GM13976 (cell line): ENCODE results near the gene KRT7.
"Not testable (repeated sequence)": the region's sequence is repeated elsewhere in the genome, so short reads cannot be mapped to it uniquely, and the experiment has no call there.

ENCODE experiments used
- DNase-seq: peaks from one replicate; pipeline ENCODE4 v3.0.0; 2012; ENCODE audit warnings: low spot score
- in situ Hi-C: fragments of 300-500 bp; cut with MboI; formaldehyde crosslinking; loops from one replicate; pipeline ENCODE4 v1.12.0; 2022; ENCODE audit warnings: low sequenced_read_pairs, mixed read lengths, inconsistent platforms; ENCODE audit not compliant: unreplicated experiment
- TF ChIP-seq, protein P1 (sequence below): IDR thresholded peaks from 2 replicates; pipeline ENCODE4 v1.5.1; 2012; ENCODE audit warnings: borderline replicate concordance, mild to moderate bottlenecking; ENCODE audit not compliant: insufficient read depth; ENCODE audit errors: extremely low read depth, missing control alignments, control extremely low read depth

Gene KRT7

DNA sequence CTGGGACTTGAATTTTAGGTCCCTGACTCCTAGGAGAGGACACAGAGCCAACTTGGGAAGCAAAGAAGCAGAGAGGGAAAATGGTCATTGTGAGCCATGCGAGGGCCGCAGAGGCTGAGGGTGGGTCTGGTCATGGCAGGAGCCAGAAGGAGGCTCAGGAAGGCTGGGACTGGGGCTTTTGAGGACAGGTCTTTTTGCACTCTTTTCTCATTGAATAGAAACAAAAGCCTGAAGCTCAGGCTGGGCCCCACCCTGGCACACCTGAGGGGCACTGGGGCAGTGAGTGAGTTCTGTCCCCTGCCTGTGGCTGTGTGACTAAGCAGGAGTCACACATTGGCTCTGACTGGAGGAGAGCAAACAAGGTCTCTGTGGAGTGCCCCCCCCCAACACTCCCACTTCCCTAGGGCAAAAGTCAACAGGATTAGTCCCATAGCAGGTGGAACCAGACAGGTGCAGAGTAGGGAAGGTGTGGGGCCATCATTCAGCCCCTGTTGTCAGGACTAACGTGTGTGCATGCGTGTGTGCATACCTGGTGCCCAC is 2.8 kb downstream of the KRT7 start:
- in situ Hi-C loops = no loop called here
- DNase-seq = peak; percentile 10
- TF ChIP-seq, protein P1, sequence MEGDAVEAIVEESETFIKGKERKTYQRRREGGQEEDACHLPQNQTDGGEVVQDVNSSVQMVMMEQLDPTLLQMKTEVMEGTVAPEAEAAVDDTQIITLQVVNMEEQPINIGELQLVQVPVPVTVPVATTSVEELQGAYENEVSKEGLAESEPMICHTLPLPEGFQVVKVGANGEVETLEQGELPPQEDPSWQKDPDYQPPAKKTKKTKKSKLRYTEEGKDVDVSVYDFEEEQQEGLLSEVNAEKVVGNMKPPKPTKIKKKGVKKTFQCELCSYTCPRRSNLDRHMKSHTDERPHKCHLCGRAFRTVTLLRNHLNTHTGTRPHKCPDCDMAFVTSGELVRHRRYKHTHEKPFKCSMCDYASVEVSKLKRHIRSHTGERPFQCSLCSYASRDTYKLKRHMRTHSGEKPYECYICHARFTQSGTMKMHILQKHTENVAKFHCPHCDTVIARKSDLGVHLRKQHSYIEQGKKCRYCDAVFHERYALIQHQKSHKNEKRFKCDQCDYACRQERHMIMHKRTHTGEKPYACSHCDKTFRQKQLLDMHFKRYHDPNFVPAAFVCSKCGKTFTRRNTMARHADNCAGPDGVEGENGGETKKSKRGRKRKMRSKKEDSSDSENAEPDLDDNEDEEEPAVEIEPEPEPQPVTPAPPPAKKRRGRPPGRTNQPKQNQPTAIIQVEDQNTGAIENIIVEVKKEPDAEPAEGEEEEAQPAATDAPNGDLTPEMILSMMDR = no peak

DNA sequence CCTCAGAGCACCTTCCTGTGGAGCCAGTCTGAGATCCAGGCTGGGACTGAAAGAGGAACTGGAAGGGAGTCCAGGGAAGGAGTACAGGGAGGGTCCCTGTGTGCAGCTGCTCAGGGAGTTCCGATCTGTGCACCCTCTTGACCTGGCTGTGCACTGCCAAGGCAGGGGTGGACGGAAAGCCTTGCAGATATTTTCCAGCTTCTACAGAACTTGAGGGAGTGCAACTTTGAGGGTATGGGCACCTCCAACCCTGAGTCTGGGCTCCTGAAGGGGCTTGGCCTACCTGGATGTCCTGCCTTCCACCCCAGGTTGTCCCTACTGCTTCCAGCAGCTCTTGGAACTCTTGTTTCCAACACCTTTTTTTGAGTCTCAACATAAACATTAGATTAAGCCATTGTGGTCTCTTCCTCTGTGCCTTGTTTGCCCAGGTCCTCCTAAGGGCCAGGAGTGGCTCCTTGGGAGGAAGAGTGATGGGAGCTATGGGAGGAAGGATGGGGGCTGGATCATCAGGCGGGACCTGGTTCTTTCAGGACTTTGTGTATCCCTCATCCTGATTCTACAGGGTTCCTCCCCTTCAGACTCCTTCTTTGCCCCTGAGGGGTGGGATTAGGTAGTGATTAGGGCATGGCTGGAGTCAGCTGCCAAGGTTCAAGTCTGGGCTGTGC is 3.5 kb downstream of the KRT7 start:
- in situ Hi-C loops = no loop called here
- TF ChIP-seq, protein P1 = no peak
- DNase-seq = no peak

DNA sequence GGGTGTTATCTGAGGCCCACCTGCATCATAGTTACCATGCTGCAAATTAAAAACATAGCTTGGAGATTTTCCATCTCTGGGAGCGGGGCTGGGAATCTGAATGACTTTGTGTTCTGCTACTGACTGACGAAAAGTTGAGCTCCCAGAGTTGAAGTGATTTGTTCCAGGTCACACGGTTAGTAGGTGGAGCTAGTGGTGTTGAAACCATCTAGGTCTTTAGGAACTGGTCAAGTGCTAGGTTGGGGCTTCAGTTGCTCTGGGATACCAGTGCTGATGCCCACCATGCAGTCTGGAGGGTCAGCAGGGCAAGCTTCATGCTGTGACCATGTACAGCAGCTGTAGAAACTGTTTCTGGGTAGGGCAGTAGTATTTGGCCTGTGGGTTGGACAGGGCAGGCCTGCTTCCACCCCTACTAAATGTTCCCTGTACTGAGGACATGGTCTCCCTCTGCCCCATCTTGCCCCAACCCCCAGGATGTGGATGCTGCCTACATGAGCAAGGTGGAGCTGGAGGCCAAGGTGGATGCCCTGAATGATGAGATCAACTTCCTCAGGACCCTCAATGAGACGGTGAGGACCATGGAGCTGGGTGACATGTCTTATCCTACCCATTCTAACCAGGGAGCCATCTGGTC is 5.3 kb downstream of the KRT7 start:
- TF ChIP-seq, protein P1 = no peak

DNA sequence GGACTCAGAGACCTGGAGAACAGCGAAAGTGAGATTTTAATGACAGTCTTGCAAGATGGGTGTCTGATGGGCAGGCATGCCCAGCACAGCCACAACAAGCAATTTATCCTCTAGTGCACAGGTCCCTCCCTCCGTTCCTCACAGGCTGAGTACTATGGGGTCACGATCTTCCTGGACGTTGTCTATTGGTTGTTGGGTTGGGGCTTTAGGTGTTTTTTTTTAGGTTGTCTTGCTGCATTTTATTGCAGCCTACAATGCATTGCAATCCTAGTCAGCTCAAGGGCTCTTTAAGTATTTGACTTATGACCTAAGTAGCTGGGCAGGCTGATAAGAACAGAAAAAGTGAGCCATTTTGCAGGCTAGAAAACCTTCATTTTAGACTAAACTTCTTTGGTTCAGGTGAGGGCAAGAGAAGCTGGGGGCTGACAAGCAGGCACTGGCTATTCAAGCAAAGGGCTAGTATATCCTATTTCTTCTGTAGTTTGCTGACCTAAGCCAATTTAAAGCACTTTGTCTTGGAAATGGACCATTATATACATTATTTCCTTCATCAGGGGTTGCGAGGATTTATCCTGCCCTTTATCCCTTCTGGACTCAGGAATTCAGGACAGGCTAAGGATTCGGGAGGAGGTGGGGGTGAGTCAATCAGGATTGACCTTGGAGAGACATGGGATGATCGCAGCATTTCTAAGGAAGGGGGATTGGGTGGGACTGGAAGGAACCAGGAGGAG is 6.0 kb downstream of the KRT7 start:
- no peak for DNase-seq
- in situ Hi-C loops = no loop called here
- TF ChIP-seq, protein P1 = no peak

More for the DNA sequence above, 5.3 kb downstream of the KRT7 start:
- in situ Hi-C loops = no loop called here
- DNase-seq = no peak

DNA sequence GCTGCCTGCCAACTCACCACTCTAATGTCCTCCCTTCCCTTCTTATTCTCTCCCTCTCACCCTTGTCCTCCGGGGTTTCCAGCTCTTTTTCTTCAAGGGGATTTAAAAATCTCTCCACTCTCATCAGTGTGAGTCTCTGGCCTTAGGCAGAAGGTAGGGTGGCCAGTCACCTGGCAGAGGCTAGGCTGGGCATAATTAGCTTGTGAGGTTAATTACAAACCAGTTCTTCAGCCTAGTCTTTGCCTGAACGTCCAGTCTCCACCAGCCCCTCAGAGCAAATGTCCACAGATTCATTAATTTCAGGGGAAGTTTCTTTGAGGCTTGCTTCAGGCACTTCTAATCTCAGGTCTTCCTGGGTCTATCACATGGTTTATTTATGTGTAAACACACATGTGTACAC is 6.7 kb downstream of the KRT7 start:
- TF ChIP-seq, protein P1 = no peak
- DNase-seq = no peak
- in situ Hi-C loops = no loop called here

DNA sequence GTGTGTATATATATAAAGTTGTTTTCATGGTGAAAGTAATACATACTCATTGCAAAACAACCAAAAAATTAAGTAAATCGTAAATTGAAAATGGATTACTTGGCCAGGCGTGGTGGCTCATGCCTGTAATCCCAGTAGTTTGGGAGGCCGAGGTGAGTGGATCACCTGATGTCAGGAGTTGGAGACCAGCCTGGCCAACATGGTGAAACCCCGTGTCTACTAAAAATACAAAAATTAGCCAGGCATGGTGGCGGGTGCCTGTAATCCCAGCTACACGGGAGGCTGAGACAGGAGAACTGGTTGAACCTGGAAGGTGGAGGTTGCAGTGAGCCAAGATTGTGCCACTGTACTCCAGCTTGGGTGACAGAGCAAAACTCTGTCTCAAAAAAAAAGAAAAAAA is 7.2 kb downstream of the KRT7 start:
- in situ Hi-C loops, DNase-seq: not testable (repeated sequence)

DNA sequence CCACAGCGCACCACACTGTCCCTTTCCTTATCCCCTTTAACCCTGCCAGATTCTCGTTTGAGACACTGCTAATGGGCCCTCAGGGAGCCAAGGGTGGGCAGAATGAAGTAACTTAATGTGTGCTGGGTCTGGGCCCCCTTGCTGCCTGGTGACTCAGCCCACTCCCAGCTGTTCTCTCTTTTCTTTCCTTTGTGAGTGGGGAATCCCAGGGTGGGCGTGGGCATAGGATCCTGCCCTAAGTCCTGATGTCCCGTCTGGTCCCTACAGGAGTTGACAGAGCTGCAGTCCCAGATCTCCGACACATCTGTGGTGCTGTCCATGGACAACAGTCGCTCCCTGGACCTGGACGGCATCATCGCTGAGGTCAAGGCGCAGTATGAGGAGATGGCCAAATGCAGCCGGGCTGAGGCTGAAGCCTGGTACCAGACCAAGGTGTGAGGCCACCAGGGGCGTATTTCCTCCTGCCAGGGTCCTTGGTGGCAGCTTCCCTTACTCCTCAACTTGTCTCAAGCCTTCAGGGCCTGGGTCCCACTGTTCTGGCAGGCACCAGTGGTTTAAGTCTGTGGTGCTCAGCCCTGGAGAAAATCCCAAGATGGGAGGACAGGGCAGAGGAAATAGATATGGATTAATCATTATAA is 8.3 kb downstream of the KRT7 start:
- in situ Hi-C loops = no loop called here
- TF ChIP-seq, protein P1 = no peak
- DNase-seq = no peak
